ENCODE results near the gene TAS2R7.
"Not testable (repeated sequence)": the region's sequence is repeated elsewhere in the genome, so short reads cannot be mapped to it uniquely, and the experiment has no call there.

TAS2R7 gene, protein sequence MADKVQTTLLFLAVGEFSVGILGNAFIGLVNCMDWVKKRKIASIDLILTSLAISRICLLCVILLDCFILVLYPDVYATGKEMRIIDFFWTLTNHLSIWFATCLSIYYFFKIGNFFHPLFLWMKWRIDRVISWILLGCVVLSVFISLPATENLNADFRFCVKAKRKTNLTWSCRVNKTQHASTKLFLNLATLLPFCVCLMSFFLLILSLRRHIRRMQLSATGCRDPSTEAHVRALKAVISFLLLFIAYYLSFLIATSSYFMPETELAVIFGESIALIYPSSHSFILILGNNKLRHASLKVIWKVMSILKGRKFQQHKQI

GRCh38 chr12:10802587-10802986 lies at the start of gene TAS2R7:
Gene TAS2R7, minus strand, starts transcription at chr12:10802627. Its CDS starts 57 bp downstream, at chr12:10802570.
- DNase-seq (ENCODE audit: low read depth in 2 of 2) = no peak

- DNase-seq (ENCODE audit: low read depth in 2 of 2) = no peak
Measured at GRCh38 chr12:10851243-10851858, 48.9 kb upstream of the TAS2R7 start.

- DNase-seq (ENCODE audit: low read depth in 2 of 2) = no peak
Measured at GRCh38 chr12:10849425-10849878, 47.0 kb upstream of the TAS2R7 start, which contains the start of gene PRR4. Gene PRR4, minus strand, starts transcription at chr12:10849475. Its CDS starts 38 bp downstream, at chr12:10849437.

DNA sequence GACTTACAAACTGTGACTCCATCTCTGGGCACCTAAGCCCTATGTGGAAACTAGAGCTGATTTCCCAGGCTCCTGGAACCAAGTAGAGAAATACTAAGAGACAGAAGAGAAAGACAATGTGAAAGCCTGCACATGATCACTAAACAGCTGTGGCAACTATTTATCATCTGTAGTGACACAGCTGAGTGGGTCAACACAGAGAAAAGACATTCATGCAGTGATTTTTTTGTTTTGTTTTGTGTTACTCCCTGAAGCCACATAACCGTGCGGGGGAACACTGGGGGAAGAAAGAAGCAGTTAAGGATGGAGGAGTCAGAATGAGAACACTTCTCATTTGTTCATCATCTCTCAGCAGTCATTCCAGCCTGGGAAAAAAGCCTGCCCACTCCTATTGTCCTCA lies 45.3 kb upstream of the TAS2R7 start:
- DNase-seq (ENCODE audit: low read depth in 2 of 2) = no peak

DNA sequence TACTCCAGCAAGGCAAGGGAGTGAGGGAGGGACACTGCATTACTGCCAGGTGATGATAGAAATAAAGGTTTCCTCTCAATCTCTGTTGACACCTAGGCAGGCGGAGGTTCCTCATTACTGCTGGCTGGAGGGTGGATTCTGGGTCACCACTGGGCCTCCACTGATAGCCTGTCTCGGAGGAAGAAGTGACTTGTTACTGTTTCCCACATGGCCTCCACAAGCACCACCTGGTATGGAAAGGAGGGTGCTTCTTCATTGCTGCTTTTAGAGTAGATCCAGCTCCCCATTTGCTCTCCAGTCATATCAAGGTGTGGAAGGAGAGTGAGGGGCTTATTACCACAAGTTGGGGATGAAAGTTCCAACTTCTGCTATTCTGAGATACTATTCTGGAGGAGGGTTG lies 40.4 kb upstream of the TAS2R7 start:
- DNase-seq (ENCODE audit: low read depth in 2 of 2) = no peak

DNA sequence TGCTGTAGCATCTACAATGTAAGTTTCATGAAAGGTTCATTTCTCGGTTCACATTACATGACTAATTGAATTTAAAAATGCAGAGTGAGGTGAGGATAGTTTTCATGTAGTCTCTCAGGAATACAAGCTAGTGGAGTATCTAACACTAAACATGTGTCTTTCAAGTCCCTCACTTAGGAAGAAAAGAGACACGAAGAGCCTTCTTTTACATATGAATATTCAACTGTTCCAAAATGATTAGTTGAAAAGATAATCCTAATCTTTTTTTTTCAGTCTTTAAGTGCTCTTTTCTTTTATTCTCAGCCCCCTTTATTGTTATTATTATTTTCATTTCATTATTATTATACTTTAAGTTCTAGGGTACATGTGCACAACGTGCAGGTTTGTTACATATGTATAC lies 36.0 kb upstream of the TAS2R7 start:
- no peak for DNase-seq (ENCODE audit: low read depth in 2 of 2)

DNA sequence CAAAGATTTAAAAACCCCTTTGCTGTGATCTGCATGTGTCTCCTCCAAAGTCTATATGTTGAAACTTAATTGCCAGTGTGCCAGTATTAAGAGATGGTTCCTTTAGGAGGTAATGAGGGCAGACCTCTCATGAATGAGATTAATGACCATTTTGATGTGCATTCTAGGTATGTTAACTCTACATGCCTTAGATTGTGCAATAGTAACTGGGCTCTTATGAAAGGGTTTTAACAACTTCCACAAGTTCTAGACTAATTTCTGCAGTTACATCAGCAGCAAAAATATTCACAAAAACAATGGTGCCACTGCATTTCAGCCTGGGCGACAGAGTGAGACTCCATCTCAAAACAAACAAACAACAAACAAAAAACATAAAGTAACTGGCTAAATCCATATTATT lies 27.6 kb upstream of the TAS2R7 start:
- DNase-seq (ENCODE audit: low read depth in 2 of 2) = no peak

DNA sequence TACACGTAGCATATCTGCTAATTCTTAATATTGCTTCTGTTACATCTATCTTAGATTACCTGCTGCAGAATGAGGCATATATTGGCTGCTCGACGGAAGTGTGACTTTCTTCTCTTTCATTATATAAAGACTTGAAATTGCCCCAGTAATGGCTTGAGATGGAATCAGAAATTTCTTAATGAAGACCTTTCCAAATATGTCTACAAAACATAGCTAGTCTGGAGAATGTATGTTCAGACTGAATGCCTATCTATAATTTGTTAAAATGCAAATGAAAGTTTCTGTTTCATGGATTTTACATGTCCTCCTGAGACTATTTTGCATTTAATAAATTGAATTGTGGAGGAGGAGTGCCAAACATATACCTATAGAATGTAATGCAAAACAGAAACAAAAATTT lies 23.8 kb upstream of the TAS2R7 start, which contains the start of gene TAS2R10:
Gene TAS2R10 (minus strand): TSS at position 101 of the 400 bp plus-strand sequence. CDS start 89 bp downstream, at position 12.
- no peak for DNase-seq (ENCODE audit: low read depth in 2 of 2)

- DNase-seq (ENCODE audit: low read depth in 2 of 2) = no peak
Measured at GRCh38 chr12:10824957-10825356, 22.5 kb upstream of the TAS2R7 start.

GRCh38 chr12:10811883-10812536 lies 9.6 kb upstream of the TAS2R7 start:
- no peak for DNase-seq (ENCODE audit: low read depth in 2 of 2)

GRCh38 chr12:10810068-10810467 lies 7.6 kb upstream of the TAS2R7 start, which contains the start of gene TAS2R9:
Gene TAS2R9, minus strand, starts transcription at chr12:10810168. Its CDS starts 93 bp downstream, at chr12:10810075.
- DNase-seq (ENCODE audit: low read depth in 2 of 2) = no peak

- DNase-seq (ENCODE audit: low read depth in 2 of 2) = no peak
Measured at GRCh38 chr12:10807186-10807585, 4.8 kb upstream of the TAS2R7 start, which contains the start of gene TAS2R8. Gene TAS2R8, minus strand, starts transcription at chr12:10807286. Its CDS starts 306 bp downstream, at chr12:10806980.

DNA sequence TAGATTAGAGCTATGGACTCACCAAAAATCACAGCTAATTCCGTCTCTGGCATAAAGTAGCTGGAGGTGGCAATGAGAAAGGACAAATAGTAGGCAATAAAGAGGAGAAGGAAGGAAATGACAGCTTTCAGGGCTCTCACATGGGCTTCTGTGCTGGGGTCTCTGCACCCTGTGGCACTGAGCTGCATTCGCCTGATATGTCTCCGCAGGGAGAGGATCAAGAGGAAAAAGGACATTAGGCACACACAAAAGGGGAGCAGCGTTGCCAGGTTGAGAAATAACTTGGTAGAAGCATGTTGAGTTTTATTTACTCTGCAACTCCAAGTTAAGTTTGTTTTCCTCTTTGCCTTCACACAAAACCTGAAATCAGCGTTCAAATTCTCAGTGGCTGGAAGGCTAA lies 686 bp downstream of the TAS2R7 start:
- no peak for DNase-seq (ENCODE audit: low read depth in 2 of 2)

DNA sequence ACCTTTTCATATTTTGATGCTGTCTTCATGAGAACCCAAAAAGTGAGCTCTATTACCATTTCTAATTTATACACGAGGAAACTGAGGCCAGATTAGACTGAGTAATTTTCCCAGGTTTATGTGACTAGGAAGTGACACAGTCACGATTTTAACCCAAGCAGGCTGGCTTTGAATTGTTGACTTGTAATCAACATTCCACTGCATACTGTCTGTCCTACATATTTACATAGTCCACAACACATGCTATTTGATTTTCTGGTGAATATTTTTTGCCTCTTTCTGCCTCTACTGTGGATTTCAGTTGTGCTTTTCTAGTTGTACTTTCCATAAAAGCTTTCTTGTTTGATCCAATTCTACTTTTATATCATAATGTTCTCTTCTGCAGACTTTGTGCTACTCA lies 8.2 kb downstream of the TAS2R7 start:
- DNase-seq (ENCODE audit: low read depth in 2 of 2) = no peak

DNA sequence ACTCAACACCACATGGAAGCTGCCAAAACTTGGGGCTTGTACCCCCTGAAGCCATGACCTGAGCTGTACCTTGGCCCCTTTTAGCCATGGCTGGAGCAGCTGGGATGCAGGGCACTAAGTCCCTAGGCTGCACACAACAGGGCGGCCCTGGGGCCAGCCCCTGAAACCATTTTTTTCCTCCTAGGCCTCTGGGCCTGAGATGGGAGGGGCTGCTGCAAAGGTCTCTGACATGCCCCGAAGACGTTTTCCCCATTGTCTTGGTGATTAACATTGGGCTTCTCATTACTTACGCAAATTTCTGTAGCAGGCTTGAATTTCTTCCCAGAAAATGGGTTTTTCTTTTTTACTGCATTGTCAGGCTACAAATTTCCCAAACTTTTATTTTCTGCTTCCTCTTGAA lies 10.7 kb downstream of the TAS2R7 start:
- not testable (repeated sequence) for DNase-seq (ENCODE audit: low read depth in 2 of 2)

GRCh38 chr12:10783252-10783651 lies 19.2 kb downstream of the TAS2R7 start:
- DNase-seq (ENCODE audit: low read depth in 2 of 2) = no peak

GRCh38 chr12:10779103-10779502 lies 23.3 kb downstream of the TAS2R7 start:
- no peak for DNase-seq (ENCODE audit: low read depth in 2 of 2)

GRCh38 chr12:10771132-10771733 lies 31.2 kb downstream of the TAS2R7 start:
- no peak for DNase-seq (ENCODE audit: low read depth in 2 of 2)

DNA sequence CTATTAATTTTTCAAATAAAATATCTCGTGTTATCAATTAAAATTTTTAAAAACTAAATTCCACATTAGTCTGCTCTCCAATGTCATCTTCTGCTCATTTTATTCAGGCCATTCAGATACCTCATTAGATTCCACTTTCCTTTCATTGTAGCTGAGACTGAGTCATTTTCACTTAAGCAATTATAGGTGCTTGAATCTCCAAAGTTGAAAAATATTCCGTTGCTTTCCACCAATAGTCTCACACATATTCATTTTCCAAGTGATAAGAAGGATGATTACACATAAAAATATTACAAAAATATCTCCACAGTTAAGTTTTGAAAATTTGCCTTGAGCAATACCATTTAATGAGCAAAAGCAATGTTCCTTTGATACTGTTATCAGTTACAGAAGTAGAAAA lies 42.8 kb downstream of the TAS2R7 start:
- no peak for DNase-seq (ENCODE audit: low read depth in 2 of 2)

- DNase-seq (ENCODE audit: low read depth in 2 of 2) = no peak
Measured at GRCh38 chr12:10756194-10756593, 46.2 kb downstream of the TAS2R7 start.

DNA sequence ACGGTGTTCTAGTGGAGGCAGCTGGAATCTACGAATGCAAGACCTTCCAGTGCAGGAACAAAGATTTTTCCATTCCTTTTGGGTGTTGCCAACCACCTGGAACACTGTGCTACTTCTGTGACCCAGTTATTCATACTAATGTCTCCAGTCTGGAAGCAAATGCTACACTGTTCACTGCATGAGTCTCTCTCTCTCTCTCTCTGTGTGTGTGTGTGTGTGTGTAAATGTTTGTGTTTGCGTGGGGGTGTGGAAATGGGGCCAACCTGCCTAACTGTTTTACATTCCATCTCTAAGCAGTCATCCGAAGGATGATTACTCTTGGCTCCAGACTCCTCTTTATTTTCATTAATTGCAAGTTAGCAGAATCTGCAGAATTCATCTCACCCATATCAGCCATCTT lies 49.4 kb downstream of the TAS2R7 start:
- no peak for DNase-seq (ENCODE audit: low read depth in 2 of 2)

Data from stimulated activated CD8-positive, alpha-beta memory T cell treated with anti-CD3 and anti-CD28 coated beads, Interleukin-15, amount 100 ng/mL, for 48 hours (primary cell).